GM18909 (cell line): ENCODE measurements around the gene PDGFD.

Source experiments
- ATAC-seq: cut with Tn5 transposase; IDR thresholded peaks from one replicate; pipeline ENCODE4 v1.9.1; 2021; ENCODE audit warnings: mild to moderate bottlenecking; ENCODE audit not compliant: unreplicated experiment, poor library complexity

PDGFD gene

GRCh38 chr11:104015649-104016415, 148.1 kb downstream of the PDGFD start:
- ATAC-seq = peak; percentile 91

DNA sequence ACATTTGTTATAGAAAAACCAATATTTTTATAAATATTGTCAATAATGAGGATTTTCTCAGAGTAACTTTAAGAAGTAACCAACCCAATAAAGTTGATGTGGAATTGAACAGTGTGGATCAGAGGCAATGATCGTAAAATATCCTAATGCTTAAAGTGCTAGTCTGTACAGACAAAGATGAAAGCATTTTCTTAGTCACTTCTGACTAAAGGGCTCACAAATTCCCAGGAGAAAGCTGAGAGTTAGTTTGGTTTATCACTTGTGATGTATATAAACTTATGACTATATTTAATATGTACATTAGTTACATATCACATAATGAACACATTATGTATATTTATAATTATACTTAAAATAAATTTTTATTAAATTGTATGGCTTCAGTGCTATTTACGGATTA, 152.9 kb downstream of the PDGFD start:
- ATAC-seq = no peak

- ATAC-seq = no peak
Observed at GRCh38 chr11:104009744-104010143, 154.2 kb downstream of the PDGFD start.

DNA sequence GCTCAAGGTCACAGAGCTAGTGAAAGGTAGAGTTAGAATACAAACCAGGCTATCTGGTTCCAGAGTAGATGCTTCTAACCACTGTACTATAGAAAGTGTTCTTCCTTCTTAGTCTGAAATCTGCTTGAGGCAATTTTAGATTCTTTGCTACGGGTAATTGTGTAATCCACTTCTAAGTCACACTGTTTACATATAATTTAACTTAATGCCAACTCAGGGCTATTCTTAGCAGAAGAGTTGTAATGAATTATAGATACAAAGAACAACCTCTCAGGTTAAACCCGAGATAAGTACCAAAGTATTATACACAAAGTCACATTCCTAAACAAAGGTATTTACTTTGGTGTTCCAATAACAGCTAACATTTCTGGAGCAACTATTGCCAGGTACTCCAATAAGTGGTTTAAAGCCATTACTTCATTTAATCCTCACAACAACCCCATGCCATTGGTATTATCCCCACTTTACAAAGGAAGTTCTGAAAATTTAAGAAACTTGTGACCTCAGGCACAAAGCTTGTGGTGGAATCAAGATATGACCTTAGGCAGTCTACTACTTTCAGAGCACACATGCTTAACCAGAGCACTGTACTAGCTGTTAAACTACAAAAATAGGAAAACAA, 158.6 kb downstream of the PDGFD start:
- no peak for ATAC-seq

- ATAC-seq = no peak
Observed at GRCh38 chr11:104003491-104003890, 160.5 kb downstream of the PDGFD start.

GRCh38 chr11:104001561-104002056, 162.3 kb downstream of the PDGFD start:
- ATAC-seq = no peak

DNA sequence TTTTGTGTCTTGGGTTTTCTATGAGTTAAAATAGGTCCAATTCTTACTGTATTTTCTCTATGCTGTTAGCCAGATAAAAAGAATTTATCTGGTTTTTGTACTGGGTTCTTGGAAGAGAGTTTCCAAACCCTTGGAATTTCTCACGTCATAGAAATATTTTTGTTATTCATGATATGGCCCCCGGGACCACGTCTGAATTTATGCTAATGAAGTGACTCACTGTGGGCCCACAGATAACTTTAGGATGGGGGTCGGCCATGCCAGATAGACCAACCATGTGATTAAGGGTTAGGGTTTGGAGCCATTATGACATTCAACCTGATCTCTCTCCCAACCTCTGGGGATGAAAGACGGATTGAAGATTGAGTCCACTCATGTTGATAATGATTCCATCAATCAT, 163.1 kb downstream of the PDGFD start:
- ATAC-seq = no peak

DNA sequence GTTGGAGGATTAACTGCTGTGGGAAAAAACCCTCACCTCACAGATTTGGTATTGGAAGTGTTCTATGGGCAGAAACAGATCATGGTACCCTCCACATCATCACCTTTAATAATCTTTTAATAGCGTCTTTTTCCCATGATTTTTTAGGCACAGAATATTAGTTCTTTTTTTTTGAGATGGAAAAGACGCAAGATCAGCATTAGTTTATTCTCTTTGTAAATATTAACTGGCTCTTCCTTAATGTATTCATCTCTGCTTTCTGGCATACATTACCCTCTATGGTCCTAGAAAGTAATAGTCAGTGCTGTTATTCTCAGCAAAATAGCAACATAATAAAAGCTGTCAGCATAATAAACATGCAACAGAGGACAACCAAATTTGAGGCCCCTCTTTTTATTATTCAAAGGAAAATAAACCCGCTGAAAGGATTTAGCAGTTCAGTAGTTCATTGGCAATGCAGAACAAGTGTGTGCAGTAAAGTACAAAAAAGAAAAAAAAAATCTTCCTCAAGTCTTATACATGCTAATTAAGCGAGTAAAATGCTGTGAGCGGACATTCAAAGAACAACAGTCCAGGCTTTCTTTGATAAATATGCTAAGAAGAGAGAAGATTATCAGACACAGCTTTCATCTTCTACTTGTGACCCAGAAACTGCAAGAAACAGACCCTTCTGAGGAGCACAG, 165.0 kb downstream of the PDGFD start:
- no peak for ATAC-seq

DNA sequence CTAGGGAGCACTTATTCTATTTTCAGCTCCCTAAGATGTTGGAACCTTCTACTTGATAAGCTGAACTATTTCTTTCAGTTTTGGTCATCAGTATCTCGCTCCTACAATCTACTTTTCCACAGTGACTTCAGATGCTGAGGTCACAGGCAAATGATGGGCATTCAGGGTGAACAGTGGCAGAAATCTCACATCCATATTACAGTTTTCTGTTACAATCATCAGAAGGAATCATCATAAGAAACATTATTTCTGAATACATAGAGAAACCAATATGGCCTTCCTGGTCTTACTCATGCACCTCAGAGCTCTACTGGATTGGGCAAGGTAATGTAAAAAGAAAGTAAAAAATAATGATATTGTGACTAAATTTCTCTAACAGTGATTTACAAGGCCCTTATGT, 166.9 kb downstream of the PDGFD start:
- ATAC-seq = peak; percentile 68

- ATAC-seq = no peak
Observed at GRCh38 chr11:103995896-103996295, 168.1 kb downstream of the PDGFD start.

DNA sequence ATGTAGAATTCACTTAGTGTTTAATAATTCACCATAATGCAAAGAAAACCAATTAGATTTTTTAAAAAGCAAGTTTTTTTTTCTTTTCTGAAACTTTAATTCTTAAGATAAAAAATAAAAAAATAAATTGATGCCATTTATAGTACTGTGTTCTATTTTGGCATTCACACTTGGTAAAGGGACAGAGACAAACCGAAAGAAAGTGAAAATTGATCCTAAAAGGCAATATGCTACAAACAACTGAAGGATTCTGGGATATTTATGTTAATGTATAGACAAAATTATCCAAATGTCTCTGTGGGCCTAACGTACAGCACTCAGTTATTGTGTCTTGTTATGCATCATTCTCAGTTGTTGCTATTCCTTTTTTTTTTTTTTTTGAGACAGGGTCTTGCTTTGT, 169.4 kb downstream of the PDGFD start:
- ATAC-seq = no peak

- ATAC-seq = no peak
Observed at GRCh38 chr11:103994094-103994493, 169.9 kb downstream of the PDGFD start.

DNA sequence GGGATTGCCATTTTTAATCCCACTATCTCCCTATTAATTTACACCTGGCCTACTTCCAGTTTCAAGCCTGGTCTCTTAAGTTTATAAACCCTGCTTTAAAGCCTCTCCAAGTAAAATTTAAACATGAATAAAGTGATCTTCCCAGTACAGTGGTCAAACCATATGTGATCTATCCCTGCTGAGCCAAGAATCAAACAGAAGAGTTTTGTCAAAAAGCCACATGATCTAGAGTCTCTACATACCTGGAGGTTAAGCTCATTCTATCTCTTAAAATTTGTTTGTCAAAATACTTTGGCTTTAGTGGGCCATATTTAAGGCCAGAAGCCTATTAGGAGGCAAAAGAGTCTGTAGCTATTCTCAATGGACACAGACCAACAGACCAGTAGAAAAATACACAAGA, 170.4 kb downstream of the PDGFD start:
- no peak for ATAC-seq

DNA sequence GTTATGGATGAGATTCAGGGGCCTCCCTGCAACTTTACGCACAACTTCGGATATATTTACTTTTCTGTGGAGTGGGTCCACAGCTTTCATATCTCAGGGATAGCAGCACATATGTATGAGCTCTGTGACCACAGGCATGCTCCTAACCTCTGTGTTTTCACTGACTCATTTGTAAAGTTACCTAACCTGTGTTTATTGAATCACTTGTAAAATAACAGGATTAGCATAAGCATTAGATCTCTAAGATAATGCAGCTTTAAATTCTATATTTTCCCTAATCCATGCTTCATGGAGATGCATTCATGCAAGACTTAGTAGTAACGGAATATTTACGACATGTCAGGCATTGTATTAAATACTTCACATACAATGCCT, 175.4 kb downstream of the PDGFD start:
- ATAC-seq = no peak

- ATAC-seq = no peak
Observed at GRCh38 chr11:103987629-103988594, 176.0 kb downstream of the PDGFD start.

GRCh38 chr11:103985041-103985440, 178.9 kb downstream of the PDGFD start:
- no peak for ATAC-seq

GRCh38 chr11:103980108-103980507, 183.8 kb downstream of the PDGFD start:
- ATAC-seq = no peak

GRCh38 chr11:103978616-103979595, 185.0 kb downstream of the PDGFD start:
- ATAC-seq = no peak

DNA sequence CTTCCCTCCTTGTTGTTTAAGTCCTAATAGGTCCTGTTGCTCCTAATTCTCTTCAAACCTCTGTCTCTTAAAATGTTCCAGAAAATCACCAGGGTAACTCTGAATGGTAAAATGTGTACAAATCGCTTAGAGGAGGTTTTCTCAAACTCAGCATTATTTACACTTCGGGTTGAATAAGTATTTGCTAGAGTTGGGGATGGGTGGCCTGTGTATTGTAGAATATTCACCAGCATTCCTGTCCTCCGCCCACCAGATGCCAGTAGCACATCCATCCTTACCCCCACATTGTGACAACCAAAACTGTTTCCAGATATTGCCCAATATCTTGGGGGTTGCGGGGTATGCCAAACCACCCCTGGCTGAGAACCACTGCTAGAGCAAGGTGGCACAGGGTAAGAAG, 191.9 kb downstream of the PDGFD start:
- no peak for ATAC-seq
